MM.1S (cell line): ENCODE data around the gene UBE2D2.

Experiments used
- CTCF ChIP-seq: fragments of 300-600 bp; sonication (generic); IDR thresholded peaks from 2 replicates; pipeline ENCODE4 v1.5.1; 2016; ENCODE audit warnings: antibody characterized with exemption, low read length, mixed read lengths
- EZH2 ChIP-seq: fragments of 300-600 bp; sonication (generic); optimal IDR thresholded peaks from 2 replicates; pipeline ENCODE3; 2017; ENCODE audit warnings: low read depth, mild to moderate bottlenecking, antibody characterized with exemption, low read length, mixed read lengths

GRCh38 chr5:139566611-139567010 is 5.5 kb downstream of the UBE2D2 start:
- TF ChIP-seq CTCF (no peak), EZH2 (no peak)
